GM18520 (cell line): ENCODE results near the gene TTC27.

Source experiments
- ATAC-seq: cut with Tn5 transposase; IDR thresholded peaks from one replicate; pipeline ENCODE4 v1.9.1; 2021; ENCODE audit not compliant: unreplicated experiment

TTC27 gene

DNA sequence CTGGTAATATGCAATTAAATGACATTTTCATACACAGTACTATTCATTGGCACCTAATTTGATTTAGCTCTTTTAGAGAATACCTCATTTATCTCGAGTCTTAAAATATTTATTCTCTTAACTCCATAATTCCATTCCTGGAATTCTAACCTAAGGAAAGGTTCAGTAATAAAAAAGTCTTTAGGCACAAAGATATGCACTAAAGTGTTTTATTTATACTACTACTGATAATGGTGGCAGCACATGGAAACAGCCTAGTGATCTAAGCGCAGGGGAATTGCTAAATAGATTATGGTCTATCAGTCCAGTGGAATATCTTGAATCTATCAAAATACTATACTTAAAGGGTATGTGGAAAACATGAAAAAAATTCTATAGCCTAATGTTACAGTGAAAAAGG lies 176.4 kb downstream of the TTC27 start:
- ATAC-seq, result no peak

DNA sequence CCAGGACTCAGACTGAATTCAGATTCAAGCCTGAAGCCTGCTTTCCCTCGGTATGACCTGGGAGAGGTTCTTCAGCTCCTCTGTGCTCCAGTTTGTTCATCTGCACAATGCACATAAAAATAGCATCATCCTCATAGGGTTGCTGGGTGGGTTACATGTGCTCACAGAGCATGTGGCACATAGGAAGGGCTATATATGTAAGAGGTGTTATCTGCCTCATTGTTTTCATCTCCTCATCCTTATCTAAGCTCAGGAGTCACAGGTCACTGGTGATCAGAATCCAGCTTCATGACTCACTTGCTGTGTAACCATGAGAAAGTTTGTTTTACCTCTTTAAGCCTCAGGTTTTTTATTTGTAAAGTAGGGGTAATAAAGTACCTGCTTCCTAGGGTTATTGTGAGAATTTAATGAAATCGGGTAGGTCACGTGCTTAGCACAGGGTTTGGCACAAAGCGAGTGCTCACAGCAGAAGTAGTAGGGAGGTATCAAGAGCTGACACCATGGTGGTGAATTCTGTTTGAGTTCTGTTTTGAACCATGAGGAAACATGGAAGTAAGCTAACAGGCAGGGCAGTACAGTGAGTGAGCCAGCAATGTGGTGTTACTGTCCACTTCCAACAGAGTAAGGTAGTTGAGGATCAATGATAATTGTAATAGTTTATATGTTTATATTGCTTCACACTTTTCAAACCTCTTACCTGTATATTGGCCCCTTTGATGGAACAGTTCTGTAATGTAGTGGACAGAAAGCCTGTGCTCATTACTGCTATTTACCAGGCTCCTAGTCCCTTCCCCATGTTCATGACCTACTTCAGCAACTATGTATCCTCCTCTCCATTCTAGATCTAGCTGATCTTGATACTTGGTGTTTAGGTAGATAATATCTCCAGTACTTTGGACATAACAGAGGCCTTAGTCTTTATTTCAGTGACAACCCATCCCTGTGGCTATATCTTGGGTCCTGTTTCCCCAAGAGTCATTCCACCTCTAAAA lies 177.6 kb downstream of the TTC27 start:
- no peak for ATAC-seq

DNA sequence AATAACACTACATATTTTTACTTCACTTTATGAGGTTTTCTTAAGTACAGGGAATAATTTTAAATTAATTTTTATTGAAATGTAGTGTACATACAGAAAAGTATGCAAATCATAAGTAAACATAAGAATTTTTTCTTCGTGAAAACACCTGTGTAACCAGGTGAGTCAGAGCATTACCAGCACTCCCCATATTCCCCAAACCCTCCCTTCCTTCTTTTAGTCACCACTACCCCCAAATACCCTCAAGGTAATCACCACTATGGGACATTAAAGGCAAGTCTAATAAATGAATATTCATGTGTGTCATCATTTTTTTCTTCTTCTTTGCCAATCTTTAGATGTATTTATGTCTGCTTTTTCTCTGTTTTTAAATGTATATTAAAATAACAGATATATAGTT lies 179.0 kb downstream of the TTC27 start:
- ATAC-seq, result no peak

DNA sequence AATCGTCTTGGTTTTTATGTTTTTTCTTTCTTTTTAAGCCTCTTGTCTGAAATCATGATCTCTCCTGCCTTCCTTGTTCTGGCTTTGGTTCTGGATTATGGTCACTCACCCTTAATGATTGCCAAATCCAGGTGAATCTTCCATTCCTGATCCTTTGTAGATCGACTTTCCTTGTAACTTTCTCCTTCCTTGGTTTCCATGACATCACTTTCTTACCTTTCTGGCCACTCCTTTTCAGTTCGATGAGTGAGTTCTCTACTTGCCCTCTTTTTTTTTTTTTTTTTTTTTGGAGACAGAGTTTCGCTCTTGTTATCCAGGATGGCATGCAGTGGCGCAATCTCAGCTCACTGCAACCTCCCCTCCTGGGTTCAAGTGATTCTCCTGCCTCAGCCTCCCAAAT lies 179.8 kb downstream of the TTC27 start:
- no peak for ATAC-seq

DNA sequence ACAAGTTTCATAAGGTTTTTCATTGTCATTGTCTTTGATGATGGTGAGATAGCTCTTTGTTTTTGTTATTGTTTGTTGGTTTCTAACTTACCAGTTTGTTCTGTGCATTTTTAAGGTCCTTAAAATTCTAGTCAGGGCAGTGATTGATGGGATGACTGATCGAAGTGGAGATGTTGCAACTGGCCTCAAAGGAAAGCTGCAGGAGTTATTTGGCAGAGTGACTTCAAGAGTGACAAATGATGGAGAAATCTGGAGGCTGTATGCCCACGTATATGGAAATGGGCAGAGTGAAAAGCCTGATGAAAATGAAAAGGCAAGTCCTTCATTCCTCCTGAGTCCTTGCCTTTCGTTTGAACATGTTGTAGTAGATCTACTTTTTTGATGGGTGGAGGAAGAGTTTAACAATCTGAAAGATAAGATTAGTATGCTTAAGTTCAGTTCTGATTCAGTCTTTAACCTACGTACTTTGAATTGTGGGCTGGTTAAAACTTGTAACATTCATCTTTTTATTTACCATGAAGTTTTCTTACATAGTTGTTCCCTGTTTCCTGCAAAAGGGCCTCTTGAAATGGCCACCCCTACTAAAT lies 183.2 kb downstream of the TTC27 start:
- no peak for ATAC-seq

DNA sequence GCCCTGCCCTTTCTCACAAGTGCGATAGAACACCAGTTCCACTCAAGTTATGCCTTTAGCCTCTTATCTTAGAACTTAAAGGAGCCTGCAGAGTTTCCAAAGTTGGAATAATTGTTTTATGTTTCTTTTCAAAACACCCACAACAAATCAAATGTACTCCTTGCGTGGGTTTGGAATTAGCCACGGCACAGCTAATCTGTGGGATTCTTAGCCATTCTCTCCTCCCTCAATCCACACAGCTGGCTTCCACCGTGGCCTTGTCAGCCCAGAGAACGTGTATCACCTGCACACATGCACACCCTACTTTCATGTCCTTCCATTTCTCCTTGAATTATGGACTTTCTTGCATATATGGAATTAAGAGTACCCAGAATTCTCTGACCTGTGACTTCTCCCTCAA lies 183.8 kb downstream of the TTC27 start:
- no peak for ATAC-seq

DNA sequence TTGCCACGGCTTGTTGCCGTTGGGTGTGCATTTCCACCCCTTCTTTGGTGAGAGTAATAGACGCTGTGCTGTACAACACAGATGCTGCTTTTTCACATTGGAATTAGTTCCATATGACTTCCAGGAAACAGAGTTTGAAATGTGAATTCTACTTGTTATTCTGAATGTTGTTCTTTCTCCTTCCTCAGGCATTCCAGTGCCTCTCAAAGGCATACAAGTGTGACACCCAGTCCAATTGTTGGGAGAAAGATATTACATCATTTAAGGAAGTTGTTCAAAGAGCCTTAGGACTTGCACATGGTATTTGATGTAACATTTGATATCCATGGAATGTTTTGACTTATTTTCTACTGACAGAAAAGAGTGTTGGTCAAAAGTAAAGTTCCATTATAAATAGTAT lies 184.5 kb downstream of the TTC27 start:
- ATAC-seq, result no peak

DNA sequence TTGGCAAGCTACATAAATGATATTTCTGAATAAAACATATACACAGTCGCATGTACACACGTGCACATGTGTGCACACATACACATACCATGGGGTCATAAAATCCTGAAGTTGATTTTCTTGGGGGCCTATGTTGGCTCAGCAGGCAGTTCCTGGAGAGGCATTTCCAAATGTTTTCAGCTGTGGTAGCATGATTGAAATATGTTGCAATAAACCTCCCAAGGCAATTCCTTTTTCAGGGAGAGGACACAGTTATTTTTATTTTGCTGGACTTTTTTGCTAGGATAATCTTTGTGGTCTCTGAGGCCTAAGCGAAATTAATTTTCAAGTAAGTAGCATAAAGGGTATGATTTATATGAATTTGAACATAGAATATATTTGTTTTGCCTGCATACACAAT lies 192.2 kb downstream of the TTC27 start:
- no peak for ATAC-seq

DNA sequence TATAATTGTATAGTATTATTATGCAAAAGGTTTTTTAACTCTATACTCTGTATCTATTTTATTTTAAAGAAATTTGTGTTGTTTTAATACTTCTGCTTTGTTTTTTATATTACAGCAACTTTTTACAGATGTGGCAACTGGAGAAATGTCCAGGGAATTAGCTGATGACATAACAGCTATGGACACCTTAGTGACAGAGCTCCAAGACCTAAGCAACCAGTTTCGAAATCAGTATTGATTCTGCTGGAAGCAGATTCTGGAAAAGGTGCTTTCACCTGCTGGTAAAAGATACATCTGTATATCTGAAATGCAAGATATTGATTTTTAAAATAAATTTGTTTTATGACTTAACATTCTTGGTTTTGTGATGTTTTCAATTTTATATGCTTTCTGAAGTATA lies 192.9 kb downstream of the TTC27 start:
- ATAC-seq, result no peak

DNA sequence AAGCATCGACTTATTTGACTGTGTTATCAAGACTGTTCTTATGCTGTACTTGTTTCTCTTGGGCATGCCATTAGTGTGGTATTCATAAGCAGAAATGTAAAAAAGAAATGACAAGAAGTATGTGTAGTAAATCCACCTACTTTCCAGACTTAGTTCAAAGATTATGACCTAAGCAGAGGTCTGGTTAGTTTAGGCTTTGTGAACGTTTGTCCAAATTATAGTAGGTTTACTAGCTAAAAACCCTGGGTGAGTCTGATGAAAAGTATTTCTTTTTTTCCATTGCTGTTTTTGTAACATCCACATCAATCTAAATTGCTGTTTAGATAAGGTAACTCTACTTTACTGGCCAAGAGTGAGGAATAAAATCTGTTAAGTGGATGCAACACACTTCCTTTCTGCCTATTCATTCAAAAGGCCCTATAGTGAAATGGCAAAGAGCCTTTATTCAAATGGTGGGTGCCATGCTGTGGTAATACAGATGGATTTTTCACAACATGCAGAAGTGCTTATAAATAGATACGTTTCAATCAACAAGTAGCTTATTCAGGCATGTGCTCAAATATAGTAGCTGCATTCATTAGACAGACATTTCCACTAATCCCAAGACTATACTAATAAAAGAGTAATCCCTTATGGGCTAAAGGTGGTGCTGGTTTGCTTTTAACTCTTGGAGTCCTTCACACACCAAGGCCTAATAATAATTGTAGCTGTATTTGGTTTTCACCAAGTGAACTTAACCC lies 196.4 kb downstream of the TTC27 start:
- ATAC-seq, result no peak

DNA sequence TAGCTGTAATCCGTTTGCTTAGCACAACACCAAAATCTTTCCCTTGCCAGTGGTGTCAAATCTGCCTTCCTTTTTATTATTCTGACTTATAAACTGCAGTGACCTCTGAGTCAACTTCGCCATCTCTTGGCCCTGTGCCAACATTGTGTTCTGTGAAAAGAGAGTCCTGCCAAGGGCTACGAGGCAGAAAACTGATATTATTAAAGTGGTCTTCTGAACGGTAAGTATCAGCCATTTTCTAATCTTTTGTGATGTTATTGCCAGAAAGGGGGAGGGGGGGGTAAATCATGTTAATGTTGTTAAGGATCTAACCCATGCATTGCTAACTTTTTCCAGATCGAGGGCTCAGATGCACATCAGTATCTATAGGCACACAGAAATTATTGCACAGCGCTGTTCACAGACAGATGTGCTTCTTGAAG lies 197.5 kb downstream of the TTC27 start:
- ATAC-seq, result no peak

DNA sequence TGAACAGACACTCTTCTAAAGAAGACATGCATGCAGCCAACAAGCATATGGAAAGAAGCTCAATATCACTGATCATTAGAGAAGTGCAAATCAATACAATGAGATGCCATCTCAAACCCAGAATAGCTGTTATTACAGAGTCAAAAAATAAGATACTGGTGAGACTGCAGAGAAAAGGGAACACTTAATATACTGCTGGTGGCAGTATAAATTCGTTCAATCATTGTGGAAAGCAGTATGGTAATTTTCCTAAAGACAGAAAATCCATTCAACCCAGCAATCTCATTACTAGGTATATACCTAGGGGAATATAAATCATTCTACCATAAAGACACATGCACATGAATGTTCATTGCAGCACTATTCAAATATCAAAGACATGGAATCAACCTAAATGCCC lies 202.3 kb downstream of the TTC27 start:
- ATAC-seq, result no peak

DNA sequence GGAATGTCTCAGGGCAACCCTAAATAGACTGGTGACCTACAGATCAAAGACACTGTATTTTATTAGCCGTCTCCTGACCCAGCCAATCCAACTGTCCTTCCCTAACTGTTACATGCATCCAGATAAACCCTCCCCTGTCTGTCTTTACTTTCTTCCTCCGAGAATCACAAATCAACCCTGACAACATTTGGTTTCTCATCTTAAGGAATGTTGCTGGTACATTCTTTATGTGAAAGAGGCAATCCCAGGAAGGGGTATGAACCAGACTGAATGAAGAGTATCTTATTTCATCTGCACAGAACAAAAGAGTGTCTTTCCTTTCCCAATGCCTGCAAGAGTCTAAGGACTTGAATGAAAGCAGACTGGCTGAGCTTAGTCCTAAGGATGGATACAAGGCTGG lies 205.0 kb downstream of the TTC27 start:
- ATAC-seq, result no peak

DNA sequence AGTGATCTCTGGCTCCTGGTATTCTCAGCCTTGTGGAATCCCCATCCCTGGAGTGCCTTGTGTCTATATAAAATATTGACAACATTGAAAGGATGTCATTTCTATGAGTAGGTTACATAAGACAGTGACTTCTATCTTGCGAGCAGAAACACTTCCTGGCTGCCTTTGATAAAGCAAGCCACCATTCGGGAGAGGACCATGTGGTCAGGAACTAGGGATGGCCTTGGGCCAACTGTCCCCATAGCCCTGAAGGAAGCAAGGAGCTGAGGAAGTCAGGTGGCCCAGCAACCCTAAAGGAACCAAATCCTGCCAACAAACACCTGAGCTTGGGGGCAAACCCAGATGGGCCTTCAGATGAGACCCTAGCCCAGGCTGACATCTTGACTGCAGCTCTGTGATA lies 205.9 kb downstream of the TTC27 start:
- no peak for ATAC-seq

DNA sequence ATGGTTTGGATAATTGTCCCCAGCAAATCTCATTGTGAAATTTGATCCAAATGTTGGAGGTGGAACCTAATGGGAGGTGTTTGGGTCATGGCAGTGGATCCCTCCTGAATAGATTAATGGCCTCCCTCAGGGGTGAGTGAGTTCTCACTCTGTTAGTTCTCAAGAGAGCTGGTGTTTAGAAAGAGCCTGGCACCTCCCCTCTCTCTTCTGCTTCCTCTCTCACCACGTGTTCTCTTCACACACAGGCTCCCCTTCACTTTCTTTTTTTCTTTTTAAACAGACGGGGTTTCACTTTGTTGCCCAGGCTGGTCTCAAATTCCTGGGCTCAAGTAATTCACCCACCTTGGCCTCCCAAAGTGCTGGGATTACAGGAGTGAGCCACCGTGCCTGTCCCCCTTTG lies 207.3 kb downstream of the TTC27 start:
- ATAC-seq, result no peak

DNA sequence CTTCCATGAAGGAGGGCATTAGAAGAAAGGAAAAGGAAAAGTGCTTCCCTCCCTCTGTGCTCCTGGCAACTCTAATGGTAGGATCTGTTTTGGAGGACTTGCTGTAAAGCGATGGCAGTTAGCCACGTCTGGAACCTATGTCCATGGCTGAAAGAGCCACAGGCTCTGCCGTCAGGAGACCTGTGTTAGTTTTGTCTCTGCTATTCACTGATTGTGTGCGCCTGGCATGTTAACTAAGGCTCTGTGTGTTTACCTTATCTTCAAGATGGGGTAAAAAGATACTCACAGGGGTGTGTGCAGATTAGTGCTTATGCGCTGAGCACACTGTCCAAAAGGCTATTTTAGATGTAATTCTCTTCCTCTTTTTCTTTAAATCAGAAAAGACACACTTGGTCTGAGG lies 209.1 kb downstream of the TTC27 start:
- ATAC-seq, result no peak

DNA sequence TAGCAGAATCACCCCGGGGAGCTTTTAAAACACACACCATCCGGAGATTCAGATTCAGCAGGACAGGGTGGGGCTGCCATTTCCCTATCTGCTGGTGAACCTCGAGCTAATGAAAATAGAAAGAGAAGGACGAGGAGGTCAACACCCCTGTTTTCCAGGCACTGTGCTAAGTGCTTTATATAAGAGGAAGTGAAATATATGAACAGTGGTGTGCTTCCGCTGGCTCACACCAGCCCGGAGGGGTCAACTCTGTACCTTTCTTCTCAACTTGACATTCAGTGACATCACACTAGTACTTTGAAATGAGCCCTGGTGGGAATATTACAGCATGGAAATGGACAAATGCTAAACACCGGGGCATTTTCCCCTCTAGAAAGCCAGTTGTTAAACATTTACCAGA lies 210.6 kb downstream of the TTC27 start:
- ATAC-seq, result no peak

DNA sequence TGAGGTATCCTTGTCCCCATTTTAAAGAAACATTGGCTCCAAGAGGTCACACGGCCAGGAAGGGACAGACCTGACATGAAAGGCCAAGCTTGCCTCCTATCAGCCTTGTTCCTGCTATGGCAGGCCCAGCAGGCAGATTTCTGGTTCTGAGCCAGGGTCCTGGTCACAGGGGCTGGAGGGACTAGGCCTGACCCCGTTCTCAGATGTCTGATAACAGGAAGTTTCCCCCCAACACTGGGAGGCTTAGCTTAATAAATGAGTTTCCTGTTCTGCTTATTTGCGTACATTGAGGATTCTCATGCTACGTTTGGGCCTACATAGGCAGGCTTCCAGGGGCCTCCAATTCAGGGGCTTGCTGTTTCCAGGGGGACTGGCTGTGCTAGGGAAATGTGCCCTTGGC lies 211.1 kb downstream of the TTC27 start:
- no peak for ATAC-seq

DNA sequence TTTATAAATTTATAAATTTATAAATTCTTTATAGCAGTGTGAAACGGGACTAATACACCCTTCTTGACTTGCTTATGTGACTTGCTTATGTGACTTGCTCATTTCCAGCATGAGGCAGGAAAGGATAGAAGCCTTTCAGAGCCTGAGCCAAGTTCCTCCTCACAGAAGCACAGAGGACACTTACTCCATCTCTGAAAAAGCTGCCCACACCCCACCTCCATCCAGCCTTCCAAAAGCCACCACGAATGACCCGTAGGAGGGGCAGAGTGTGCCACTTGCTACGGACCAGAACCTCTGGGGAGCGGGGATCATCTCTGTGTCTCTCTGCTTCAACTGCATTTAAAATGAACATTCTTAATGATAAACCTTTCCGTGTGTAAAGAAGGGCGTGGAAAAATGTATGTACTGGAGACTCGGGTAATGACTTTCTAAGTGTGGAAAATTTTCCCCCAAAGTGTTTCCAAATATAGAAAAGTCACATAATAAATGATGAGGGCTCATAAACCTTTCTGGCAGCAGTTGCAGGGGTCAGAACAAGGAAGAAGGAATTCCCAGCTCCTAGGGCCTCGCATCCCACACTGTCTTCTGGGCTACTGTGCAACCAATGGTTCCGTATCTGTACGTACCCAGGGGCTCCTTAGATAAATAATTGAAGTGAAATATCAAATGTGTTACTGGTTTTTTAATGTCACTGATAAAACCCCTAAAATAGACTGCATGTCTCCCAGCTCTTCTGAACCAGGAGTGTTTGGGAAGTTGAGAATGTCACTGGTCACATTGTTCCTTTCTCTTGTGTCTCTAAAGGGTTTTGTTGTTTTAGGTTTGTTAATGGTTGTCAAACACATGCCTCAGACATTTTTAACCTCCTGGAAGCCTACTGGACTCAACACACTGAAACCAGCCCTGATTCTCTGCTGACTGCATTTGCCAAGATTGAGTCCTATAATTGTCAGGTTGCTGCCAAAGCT lies 214.4 kb downstream of the TTC27 start:
- no peak for ATAC-seq

DNA sequence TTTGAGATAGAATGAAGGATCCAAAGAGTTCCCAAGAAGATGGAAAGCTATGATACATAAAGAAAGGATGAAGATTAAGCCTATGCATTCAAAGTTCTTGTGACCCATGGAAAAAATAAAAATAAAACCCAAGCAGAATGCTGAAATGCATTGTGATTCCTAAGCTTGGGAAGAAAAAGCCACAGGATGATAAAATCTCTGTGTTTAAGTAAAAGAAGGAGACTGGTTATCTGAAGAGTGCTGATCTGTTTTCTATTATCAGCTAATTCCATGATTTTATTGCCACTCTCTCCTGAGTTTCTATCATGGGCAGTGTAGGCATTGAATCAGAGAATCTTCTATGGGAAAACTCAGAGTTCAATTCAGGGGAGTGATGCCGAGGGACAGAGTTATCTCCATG lies 215.8 kb downstream of the TTC27 start:
- no peak for ATAC-seq

DNA sequence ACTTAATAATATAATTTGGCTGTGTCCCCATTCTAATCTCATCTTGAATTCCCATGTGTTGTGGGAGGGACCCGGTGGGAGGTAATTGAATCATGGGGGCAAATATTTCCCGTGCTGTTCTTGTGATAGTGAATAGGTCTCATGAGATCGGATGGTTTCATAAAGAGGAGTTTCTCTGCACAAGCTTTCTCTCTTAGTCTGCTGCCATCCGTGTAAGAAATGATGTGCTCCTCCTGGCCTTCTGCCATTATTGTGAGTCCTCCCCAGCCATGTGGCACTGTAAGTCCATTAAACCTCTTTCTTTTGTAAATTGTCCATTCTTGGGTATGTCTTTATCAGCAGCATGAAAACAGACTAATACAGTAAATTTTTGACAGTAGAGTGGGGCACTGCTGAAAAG lies 216.4 kb downstream of the TTC27 start:
- no peak for ATAC-seq
